RWPE1 (cell line): Measurements from ENCODE around the gene CAMK2B.

Experiments
- CTCF ChIA-PET: fragments of 350-600 bp; sonication (Branson Sonifier 250); formaldehyde crosslinking; extraction: SDS; loops from one replicate; lab custom pipeline; 2021; lab: Yijun Ruan, JAX
- POLR2A ChIA-PET: fragments of 400-600 bp; formaldehyde crosslinking; extraction: SDS; loops from one replicate; lab custom pipeline; 2020; ENCODE audit warnings: antibody characterized with exemption; ENCODE audit not compliant: low non-redundant PET; lab: Yijun Ruan, JAX
- DNase-seq: peaks from one replicate; pipeline ENCODE4 v3.0.0; 2012; ENCODE audit warnings: low spot score
- H3K27ac ChIP-seq: fragments of 450-650 bp; 2 replicates; pipeline ENCODE4 v1.5.1; 2017
- CTCF ChIP-seq: fragments of 450-650 bp; conservative IDR thresholded peaks from 2 replicates; pipeline ENCODE4 v1.5.1; 2017; ENCODE audit warnings: low read depth, mild to moderate bottlenecking

The CAMK2B gene

GRCh38 chr7:44279731-44280505 is 45.5 kb downstream of the CAMK2B start:
- TF ChIP-seq CTCF, result no peak
- ChIA-PET POLR2A (no interaction called here), CTCF (interaction anchor here (0.7 kb wide), 1 partner anchor 20 kb away, joined by 4 read pairs; no protein-coding TSS in a partner anchor)

GRCh38 chr7:44279286-44279685 is 46.1 kb downstream of the CAMK2B start:
- ChIA-PET POLR2A (no interaction called here), CTCF (no interaction called here)
- no peak overlapping the region for H3K27ac ChIP-seq
- DNase-seq, result no peak
- no peak for TF ChIP-seq CTCF

More at GRCh38 chr7:44279731-44280505, 45.5 kb downstream of the CAMK2B start:
- no peak for DNase-seq
- peak overlapping the region; percentile 4; the same call in 1 of the 2 replicates for H3K27ac ChIP-seq

GRCh38 chr7:44278451-44279161 is 46.8 kb downstream of the CAMK2B start:
- no peak for TF ChIP-seq CTCF
- ChIA-PET POLR2A (no interaction called here), CTCF (interaction anchor here (1.0 kb wide), 1 partner anchor 10 kb away, joined by 3 read pairs; no protein-coding TSS in a partner anchor)
- no peak for DNase-seq
- H3K27ac ChIP-seq, result peak overlapping the region; percentile 4; the same call in 1 of the 2 replicates

- no peak for DNase-seq
- ChIA-PET CTCF (interaction anchor here (1.0 kb wide), 1 partner anchor 9 kb away, joined by 3 read pairs; no protein-coding TSS in a partner anchor), POLR2A (no interaction called here)
- H3K27ac ChIP-seq, result no peak overlapping the region
- no peak for TF ChIP-seq CTCF
These were observed 47.5 kb downstream of the CAMK2B start for GRCh38 chr7:44277851-44278250.

- POLR2A ChIA-PET, result no interaction called here
These were observed 48.0 kb downstream of the CAMK2B start for GRCh38 chr7:44277391-44277790.

More at GRCh38 chr7:44277391-44277790, 48.0 kb downstream of the CAMK2B start:
- TF ChIP-seq CTCF, result no peak
- H3K27ac ChIP-seq, result no peak overlapping the region
- no peak for DNase-seq
- CTCF ChIA-PET, result no interaction called here
